Astrocyte (in vitro differentiated cells and primary cell): ENCODE measurements around the gene FOXK2. TPM values are rescaled to one million over a fixed set of nuclear protein-coding genes. Genes with fewer than 3 reads are reported as not detected.
"Not testable (repeated sequence)": the region's sequence is repeated elsewhere in the genome, so short reads cannot be mapped to it uniquely, and the experiment has no call there.

Source experiments
- DNase-seq: peaks from one replicate; pipeline ENCODE4 v3.0.0-alpha.2; 2010; ENCODE audit warnings: low read depth
- FAIRE-seq: peaks from 2 replicates; lab custom pipeline; 2011; peaks lifted over from hg19 to GRCh38; lab: Jason Lieb, UNC
- H2AFZ ChIP-seq: 2 replicates; pipeline ENCODE4 v1.6.0; 2012; ENCODE audit warnings: low read depth, low read length, inconsistent platforms
- H3K27ac ChIP-seq: 2 replicates; pipeline ENCODE4 v1.5.1; 2011; ENCODE audit warnings: low read depth, low read length, inconsistent platforms
- H3K27me3 ChIP-seq: 2 replicates; pipeline ENCODE4 v1.6.0; 2011; ENCODE audit warnings: low read length, inconsistent platforms; ENCODE audit not compliant: insufficient read depth
- H3K36me3 ChIP-seq: 2 replicates; pipeline ENCODE4 v1.5.1; 2011; ENCODE audit warnings: low read length, inconsistent platforms; ENCODE audit not compliant: insufficient read depth
- H3K4me1 ChIP-seq: 2 replicates; pipeline ENCODE4 v1.5.1; 2011; ENCODE audit warnings: low read length, inconsistent platforms; ENCODE audit not compliant: insufficient read depth
- H3K4me2 ChIP-seq: 2 replicates; pipeline ENCODE4 v1.6.0; 2012; ENCODE audit warnings: low read length, inconsistent platforms
- H3K4me3 ChIP-seq: 2 replicates; pipeline ENCODE4 v1.5.1; 2011; ENCODE audit warnings: low read depth, mild to moderate bottlenecking, low read length, inconsistent platforms; ENCODE audit not compliant: insufficient read depth
- H3K79me2 ChIP-seq: 2 replicates; pipeline ENCODE4 v1.6.0; 2012; ENCODE audit warnings: mild to moderate bottlenecking, low read length, inconsistent platforms; ENCODE audit not compliant: insufficient read depth
- H3K9ac ChIP-seq: 2 replicates; pipeline ENCODE4 v1.6.0; 2012; ENCODE audit warnings: mild to moderate bottlenecking, low read length, inconsistent platforms
- H3K9me3 ChIP-seq: 2 replicates; pipeline ENCODE4 v1.5.1; 2012; ENCODE audit warnings: low read depth, mild to moderate bottlenecking, low read length, inconsistent platforms; ENCODE audit not compliant: insufficient read depth
- H4K20me1 ChIP-seq: 2 replicates; pipeline ENCODE4 v1.6.0; 2012; ENCODE audit warnings: low read length, inconsistent platforms; ENCODE audit not compliant: insufficient read depth
- H3K27ac Mint-ChIP-seq: one replicate; pipeline ENCODE4 v1.8.0; 2021; ENCODE audit warnings: mild to moderate bottlenecking, mixed read lengths; ENCODE audit not compliant: unreplicated experiment
- H3K27me3 Mint-ChIP-seq: one replicate; pipeline ENCODE4 v1.8.0; 2021; ENCODE audit warnings: low read depth, mixed read lengths; ENCODE audit not compliant: unreplicated experiment
- H3K36me3 Mint-ChIP-seq: one replicate; pipeline ENCODE4 v1.8.0; 2021; ENCODE audit warnings: low read depth, mixed read lengths; ENCODE audit not compliant: unreplicated experiment
- H3K4me1 Mint-ChIP-seq: one replicate; pipeline ENCODE4 v1.8.0; 2021; ENCODE audit warnings: low read depth, mixed read lengths; ENCODE audit not compliant: unreplicated experiment
- H3K4me3 Mint-ChIP-seq: one replicate; pipeline ENCODE4 v1.8.0; 2021; ENCODE audit warnings: mild to moderate bottlenecking, moderate library complexity, mixed read lengths; ENCODE audit not compliant: unreplicated experiment
- H3K9me3 Mint-ChIP-seq: one replicate; pipeline ENCODE4 v1.8.0; 2021; ENCODE audit warnings: mild to moderate bottlenecking, mixed read lengths; ENCODE audit not compliant: unreplicated experiment
- CTCF ChIP-seq: IDR thresholded peaks from 2 replicates; pipeline ENCODE4 v1.5.1; 2011; ENCODE audit warnings: low read depth, mild to moderate bottlenecking, inconsistent platforms, low read length, moderate library complexity; ENCODE audit not compliant: insufficient read depth
- EZH2 ChIP-seq: IDR thresholded peaks from 2 replicates; pipeline ENCODE4 v1.6.1; 2012; ENCODE audit warnings: mild to moderate bottlenecking, low read length, inconsistent platforms; ENCODE audit not compliant: insufficient read depth
- total RNA-seq: library from RNA; stranded (reverse); gene quantifications from 2 replicates; pipeline ENCODE4 v1.2.1, GENCODE V29; 2021

Gene FOXK2
- total RNA-seq, 1 donor from 2014 or later: 68.0 TPM

DNA sequence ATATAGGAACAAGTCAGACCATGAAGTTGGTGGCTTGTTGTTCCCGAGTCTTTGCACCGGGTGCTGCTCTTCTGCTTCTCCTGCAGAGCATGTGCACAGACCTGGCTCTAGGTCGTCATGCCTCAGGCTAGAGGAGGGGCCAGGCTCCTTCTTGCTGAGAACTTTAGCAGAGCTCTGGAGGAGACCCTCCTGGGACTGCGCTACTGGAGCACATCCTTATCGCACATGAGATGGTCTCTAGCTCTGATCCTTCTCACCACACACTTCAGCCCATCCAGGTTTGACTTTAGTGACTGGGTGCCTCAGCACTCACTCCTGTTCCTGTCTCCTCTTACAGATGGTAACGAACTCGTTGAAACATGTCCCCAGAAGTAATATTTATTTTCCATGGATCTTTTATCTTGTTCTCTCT, 14.9 kb downstream of the FOXK2 start:
- FAIRE-seq (no peak), DNase-seq (no peak)
- Histone ChIP-seq H3K9ac (no peak overlapping the region), H3K4me1 (peaks cover 32% of the 10 kb centered on the region), H3K79me2 (peaks cover 100% of the 10 kb centered on the region), H4K20me1 (peaks cover 87% of the 10 kb centered on the region), H2AFZ (no peak overlapping the region), H3K27me3 (no peaks in the 10 kb centered on the region), H3K4me3 (no peak overlapping the region), H3K4me2 (no peak overlapping the region), H3K27ac (no peak overlapping the region), H3K36me3 (no peaks in the 10 kb centered on the region), H3K9me3 (no peaks in the 10 kb centered on the region)
- TF ChIP-seq EZH2: no peak
- TF ChIP-seq CTCF: no peak
- Mint-ChIP-seq H3K9me3 (no peaks in the 10 kb centered on the region), H3K36me3 (peaks cover 2% of the 10 kb centered on the region), H3K27me3 (no peaks in the 10 kb centered on the region), H3K4me3 (peak overlapping the region; percentile 34), H3K27ac (no peak overlapping the region), H3K4me1 (peaks cover 60% of the 10 kb centered on the region)

DNA sequence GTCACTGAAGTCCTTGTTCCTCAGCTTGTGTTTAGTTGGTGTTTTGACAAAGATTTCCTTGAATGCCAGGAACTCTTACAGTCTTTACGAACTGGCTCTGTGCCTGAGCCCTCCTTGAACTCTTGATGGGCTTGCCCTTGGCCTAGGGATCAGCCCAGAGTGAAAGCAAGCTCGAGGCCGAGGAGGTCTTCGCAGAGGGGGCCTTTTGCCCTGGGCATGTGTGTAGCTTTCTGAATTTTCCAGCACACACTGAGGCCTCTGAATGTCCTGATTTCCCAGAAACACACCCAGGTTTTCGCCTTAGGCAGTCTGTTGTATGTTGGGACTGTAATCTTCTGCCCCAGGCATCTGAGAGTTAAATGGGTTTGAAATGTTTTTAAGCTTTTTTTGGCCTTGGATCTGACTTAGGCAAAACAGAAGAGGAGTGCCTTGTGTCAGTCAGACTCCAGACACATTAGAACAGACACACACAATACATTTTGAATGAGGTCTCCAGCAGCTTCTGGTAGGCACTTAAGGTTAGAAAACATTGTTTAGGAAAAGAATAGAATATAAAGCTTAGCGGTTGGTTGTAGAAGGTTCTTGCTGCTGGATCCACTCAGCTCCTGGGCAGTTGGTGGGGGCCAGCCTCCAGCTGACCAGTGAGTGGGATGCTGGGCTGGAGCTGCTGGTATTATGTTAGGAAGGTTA, 17.1 kb downstream of the FOXK2 start:
- Mint-ChIP-seq H3K9me3 (no peaks in the 10 kb centered on the region), H3K27me3 (no peaks in the 10 kb centered on the region), H3K36me3 (peaks cover 2% of the 10 kb centered on the region), H3K4me1 (peaks cover 47% of the 10 kb centered on the region), H3K27ac (peak overlapping the region; percentile 80), H3K4me3 (peak overlapping the region; percentile 22)
- peak overlapping the region; percentile 24 for H3K4me3 ChIP-seq
- TF ChIP-seq EZH2: no peak
- no peak for TF ChIP-seq CTCF
- peak overlapping the region; percentile 1 for H2AFZ ChIP-seq
- peaks cover 85% of the 10 kb centered on the region for H4K20me1 ChIP-seq
- H3K27me3 ChIP-seq: no peaks in the 10 kb centered on the region
- no peak for DNase-seq
- H3K4me1 ChIP-seq: peaks cover 19% of the 10 kb centered on the region
- H3K9ac ChIP-seq: peak overlapping the region; percentile 79
- peaks cover 100% of the 10 kb centered on the region for H3K79me2 ChIP-seq
- no peaks in the 10 kb centered on the region for H3K9me3 ChIP-seq
- H3K36me3 ChIP-seq: no peaks in the 10 kb centered on the region
- H3K27ac ChIP-seq: peak overlapping the region; percentile 83
- H3K4me2 ChIP-seq: peak overlapping the region; percentile 68
- no peak for FAIRE-seq

DNA sequence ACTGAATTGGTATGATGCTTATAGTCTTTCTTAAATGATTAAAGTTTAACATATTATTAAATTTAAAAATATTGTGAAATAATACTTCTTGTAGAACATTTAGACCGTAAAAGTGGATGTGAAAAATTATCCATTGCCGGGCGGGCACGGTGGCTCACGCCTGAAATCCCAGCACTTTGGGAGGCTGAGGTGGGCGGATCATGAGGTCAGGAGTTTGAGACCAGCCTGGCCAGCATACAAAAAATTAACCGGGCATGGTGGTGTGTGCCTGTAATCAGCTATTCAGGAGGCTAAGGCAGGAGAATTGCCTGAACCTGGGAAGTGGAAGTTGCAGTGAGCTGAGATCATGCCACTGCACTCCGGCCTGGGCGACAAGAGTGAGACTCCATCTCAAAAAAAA, 17.7 kb downstream of the FOXK2 start:
- not testable (repeated sequence) for H3K4me3 ChIP-seq, H2AFZ ChIP-seq, H3K4me3 Mint-ChIP-seq, H3K9me3 ChIP-seq, DNase-seq, H3K36me3 ChIP-seq, H3K27me3 ChIP-seq, FAIRE-seq, H3K27ac ChIP-seq, H3K36me3 Mint-ChIP-seq, H3K9me3 Mint-ChIP-seq, H3K27me3 Mint-ChIP-seq
- H3K4me1 Mint-ChIP-seq: peaks cover 45% of the 10 kb centered on the region
- H3K4me1 ChIP-seq: peaks cover 19% of the 10 kb centered on the region
- peak overlapping the region; percentile 79 for H3K9ac ChIP-seq
- H4K20me1 ChIP-seq: peaks cover 85% of the 10 kb centered on the region
- peak overlapping the region; percentile 68 for H3K4me2 ChIP-seq
- H3K27ac Mint-ChIP-seq: peak overlapping the region; percentile 80
- H3K79me2 ChIP-seq: peaks cover 99% of the 10 kb centered on the region

GRCh38 chr17:82539076-82539475, 19.5 kb downstream of the FOXK2 start:
- peaks cover 98% of the 10 kb centered on the region for H3K79me2 ChIP-seq
- not testable (repeated sequence) for H3K9me3 Mint-ChIP-seq, H3K36me3 Mint-ChIP-seq, H2AFZ ChIP-seq, H3K4me3 ChIP-seq, H3K27me3 ChIP-seq, H3K36me3 ChIP-seq, H3K27ac Mint-ChIP-seq, H3K27ac ChIP-seq, H3K9ac ChIP-seq, H3K27me3 Mint-ChIP-seq, FAIRE-seq, H3K4me2 ChIP-seq, H3K4me3 Mint-ChIP-seq, DNase-seq, H3K9me3 ChIP-seq
- H4K20me1 ChIP-seq: peaks cover 92% of the 10 kb centered on the region
- H3K4me1 ChIP-seq: peaks cover 19% of the 10 kb centered on the region
- H3K4me1 Mint-ChIP-seq: peaks cover 44% of the 10 kb centered on the region
